ENCODE measurements around the gene ETF1.

ETF1 gene

GRCh38 chr5:138563340-138564118 is 20.5 kb upstream of the ETF1 start:
- DNase-seq (ENCODE audit: low read depth in 4 of 4, low spot score in 1 of 4): no peak

GRCh38 chr5:138560971-138561370 is 17.9 kb upstream of the ETF1 start:
- DNase-seq (ENCODE audit: low read depth in 4 of 4, low spot score in 1 of 4): no peak

DNA sequence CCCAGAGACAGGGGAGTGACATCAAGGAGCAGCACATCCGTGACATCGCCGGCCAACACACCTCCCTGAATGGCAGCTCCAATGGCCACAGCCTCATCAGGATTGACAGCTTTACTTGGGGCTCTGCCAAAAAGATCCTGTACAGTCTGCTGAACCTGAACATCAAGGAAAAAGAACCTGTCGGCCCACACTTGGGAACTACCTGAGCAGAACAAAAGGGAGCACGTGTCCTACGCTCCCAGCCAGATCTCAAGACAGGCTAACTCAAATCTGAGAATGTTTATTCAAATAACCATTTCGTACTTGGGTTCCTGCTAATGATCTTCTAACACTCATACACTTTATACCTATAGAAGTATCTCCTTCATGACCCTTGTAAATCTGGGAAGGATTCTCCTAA is 16.9 kb upstream of the ETF1 start:
- no peak for DNase-seq (ENCODE audit: low read depth in 4 of 4, low spot score in 1 of 4)

GRCh38 chr5:138557677-138558076 is 14.6 kb upstream of the ETF1 start:
- DNase-seq (ENCODE audit: low read depth in 4 of 4, low spot score in 1 of 4): no peak

GRCh38 chr5:138554143-138554542 is 11.1 kb upstream of the ETF1 start:
- no peak for DNase-seq (ENCODE audit: low read depth in 4 of 4, low spot score in 1 of 4)

DNA sequence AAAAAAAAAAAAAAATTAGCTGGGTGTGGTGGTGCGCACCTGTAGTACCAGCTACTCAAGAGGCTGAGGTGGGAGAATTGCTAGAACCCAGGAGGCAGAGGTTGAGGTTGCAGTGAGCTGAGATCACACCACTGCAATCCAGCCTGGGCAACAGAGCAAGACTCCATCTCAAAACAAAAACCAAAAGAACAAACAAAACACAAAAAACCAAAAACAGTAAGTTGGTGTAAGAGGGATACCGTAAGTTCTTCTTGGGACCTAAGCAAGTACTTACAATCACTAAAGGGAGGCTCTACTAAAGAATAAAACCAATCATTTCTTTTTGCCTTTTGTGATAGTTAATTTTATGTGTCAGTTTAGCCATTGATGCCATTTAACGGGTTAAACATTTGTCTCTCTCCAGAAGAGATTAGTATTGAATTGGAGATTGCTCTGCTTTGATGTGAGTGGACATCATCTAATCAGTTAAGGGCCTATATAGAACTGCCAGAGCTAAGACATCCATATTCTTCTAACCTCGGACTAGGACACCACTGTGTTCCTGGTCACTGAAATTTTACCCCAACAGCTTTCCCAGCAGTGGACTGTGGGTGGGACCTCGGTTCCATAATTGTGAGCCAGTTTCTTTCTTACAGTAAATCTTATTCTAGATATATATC is 10.5 kb upstream of the ETF1 start:
- DNase-seq (ENCODE audit: low read depth in 4 of 4, low spot score in 1 of 4): no peak

GRCh38 chr5:138552657-138553056 is 9.6 kb upstream of the ETF1 start:
- no peak for DNase-seq (ENCODE audit: low read depth in 4 of 4, low spot score in 1 of 4)

- no peak for DNase-seq (ENCODE audit: low read depth in 4 of 4, low spot score in 1 of 4)
Measured at GRCh38 chr5:138549414-138549813, 6.4 kb upstream of the ETF1 start.

DNA sequence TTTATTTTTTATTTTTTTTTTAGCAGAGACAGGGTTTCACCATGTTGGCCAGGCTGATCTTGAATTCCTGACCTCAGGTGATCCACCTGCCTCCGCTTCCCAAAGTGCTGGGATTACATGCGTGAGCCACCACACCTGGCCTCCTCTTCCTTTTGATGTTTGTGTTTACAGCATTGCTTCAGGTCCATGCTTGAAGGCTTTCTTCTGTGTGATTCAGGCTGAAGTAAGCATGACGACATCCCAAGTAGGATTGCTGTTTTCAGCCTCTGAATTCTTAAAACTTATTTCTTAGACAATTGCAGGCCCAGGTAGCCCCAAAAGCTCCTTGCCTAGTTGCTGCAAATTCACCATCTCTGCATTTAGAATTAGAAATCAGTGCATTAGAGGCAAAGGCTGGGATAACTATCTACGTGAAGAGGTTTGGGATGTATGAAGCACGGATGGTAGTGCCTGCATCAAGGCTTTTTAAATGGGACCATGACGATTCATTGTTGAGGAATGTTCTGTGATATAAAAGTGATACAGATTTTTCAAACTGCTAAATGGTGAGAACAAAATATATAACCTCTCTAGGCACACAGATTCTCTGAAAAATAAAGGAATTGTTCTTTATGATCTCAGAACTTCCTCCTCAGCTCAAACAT is 3.0 kb upstream of the ETF1 start:
- no peak for DNase-seq (ENCODE audit: low read depth in 4 of 4, low spot score in 1 of 4)

- DNase-seq (ENCODE audit: low read depth in 4 of 4, low spot score in 1 of 4): no peak
Measured at GRCh38 chr5:138544181-138545134, 1.4 kb upstream of the ETF1 start.

- peak in 1 of 4 experiments; percentile 62 for DNase-seq (ENCODE audit: low read depth in 4 of 4, low spot score in 1 of 4)
Measured at GRCh38 chr5:138543730-138544104, 681 bp upstream of the ETF1 start.

DNA sequence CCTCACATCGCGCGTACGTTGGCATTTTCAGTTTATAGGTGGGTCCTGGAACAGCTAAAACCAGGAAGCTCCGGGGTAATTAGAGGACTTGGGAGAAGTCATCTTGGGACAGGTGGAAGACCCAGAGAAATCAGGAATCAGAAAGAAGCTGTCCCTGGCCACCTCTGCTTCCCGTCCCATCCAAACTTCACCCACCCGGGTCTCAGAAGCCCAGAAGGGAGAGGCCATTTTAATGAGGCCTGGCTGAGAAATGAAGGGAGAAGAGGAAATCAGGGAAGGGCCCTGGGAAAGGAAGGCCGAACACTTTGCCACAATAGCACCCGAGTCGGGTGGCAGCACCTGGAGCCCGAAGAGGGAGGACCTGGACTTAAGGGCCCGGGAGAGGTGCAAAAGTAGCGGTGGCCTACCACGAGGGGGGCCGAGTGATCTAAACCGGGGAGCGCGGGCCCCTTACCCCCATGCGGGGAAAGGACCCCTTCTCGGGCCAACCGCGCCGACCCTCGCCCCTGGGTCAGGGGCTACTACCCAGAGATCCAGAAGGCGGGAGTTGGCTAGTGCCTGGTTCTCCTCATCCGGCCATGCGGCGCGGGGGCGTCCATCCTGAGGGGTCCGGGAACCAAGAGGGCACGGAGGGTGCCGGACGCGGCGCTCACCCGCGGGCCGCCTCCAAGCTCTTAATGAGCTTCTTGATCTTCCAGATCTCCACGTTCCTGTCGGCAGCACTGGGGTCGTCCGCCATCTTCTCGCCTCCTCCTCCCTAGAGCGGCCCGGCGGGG is 668 bp downstream of the ETF1 start:
- peak in 1 of 4 experiments; percentile 16 for DNase-seq (ENCODE audit: low read depth in 4 of 4, low spot score in 1 of 4)

GRCh38 chr5:138541511-138542179 is 1.4 kb downstream of the ETF1 start:
- DNase-seq (ENCODE audit: low read depth in 4 of 4, low spot score in 1 of 4): no peak

DNA sequence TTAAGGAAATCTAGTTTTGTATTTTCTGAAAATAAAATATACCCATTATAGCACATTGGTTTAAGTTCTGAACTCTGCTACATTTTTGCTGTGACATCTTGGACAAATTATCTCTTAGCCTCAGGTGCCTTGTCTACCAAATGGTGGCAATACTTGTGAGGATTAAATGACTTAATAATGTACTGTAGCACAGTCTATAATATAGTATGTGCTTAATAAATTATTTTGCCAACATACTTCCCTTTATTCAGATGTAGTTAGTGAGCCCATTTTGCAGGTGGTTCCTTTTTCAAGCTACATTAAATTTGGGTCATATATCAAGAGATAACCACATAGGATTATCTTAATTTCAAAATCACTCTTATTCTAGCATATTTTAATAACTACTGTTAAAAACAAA is 3.2 kb downstream of the ETF1 start:
- no peak for DNase-seq (ENCODE audit: low read depth in 4 of 4, low spot score in 1 of 4)

DNA sequence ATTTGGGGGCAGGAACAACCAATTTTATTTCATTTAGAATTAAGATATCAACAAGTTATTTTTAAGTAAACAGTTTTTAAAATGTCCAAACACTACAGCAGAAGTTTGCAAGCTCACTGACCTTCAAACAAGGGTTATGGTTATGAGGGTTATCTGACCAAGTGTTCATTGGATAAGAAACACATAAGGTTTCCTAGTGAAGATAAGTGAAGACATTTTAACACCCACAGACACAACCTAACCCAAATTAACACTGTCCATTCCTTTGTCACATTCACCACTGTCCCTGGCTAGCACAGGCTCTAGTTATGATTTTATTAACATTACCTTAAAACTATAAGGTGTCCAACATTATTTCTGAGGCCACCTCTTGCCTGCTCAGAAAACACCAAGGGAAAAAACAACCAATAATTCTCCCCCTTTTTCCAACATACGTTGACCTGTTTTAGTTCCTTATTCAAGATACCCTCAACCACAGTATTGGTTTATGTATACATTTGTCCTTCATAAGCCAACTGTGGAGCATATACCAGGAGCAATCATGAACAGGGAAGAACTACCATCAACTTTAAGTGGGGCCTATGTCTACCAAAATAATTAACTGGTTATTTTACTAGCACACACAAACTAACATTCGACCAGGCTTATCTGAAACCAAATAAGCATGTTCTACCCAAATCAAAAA is 4.0 kb downstream of the ETF1 start:
- no peak for DNase-seq (ENCODE audit: low read depth in 4 of 4, low spot score in 1 of 4)

DNA sequence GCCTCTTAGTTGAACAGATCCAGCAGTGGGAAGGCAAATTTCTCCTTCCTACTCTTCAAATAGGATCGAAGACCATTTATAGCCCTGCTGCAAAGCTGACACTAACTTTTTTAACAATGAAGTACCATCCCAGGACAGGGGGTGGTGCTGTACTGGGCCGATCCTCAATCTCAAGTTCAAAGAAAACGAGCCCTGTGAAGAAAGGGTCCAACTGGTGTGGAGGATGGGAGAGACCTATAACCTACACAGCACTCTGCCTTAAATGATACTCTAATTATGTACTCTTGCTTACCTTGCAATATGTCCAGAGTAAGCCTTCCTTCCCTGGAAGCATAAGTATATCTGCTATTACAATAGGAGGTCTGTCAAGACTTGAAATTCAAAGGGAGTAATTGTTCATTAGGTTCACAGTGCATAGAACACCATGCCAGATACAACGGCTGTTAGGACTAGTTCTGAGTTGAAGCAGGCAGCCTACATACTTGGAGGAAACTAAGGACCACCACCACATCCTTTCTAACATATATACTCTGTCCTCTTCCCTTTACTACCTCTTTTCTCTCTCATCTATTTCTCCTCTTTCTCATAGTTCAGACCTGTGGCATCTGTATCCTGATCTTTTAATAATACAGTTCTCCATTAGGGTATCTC is 6.2 kb downstream of the ETF1 start:
- no peak for DNase-seq (ENCODE audit: low read depth in 4 of 4, low spot score in 1 of 4)

GRCh38 chr5:138536215-138536614 is 6.8 kb downstream of the ETF1 start:
- DNase-seq (ENCODE audit: low read depth in 4 of 4, low spot score in 1 of 4): no peak

DNA sequence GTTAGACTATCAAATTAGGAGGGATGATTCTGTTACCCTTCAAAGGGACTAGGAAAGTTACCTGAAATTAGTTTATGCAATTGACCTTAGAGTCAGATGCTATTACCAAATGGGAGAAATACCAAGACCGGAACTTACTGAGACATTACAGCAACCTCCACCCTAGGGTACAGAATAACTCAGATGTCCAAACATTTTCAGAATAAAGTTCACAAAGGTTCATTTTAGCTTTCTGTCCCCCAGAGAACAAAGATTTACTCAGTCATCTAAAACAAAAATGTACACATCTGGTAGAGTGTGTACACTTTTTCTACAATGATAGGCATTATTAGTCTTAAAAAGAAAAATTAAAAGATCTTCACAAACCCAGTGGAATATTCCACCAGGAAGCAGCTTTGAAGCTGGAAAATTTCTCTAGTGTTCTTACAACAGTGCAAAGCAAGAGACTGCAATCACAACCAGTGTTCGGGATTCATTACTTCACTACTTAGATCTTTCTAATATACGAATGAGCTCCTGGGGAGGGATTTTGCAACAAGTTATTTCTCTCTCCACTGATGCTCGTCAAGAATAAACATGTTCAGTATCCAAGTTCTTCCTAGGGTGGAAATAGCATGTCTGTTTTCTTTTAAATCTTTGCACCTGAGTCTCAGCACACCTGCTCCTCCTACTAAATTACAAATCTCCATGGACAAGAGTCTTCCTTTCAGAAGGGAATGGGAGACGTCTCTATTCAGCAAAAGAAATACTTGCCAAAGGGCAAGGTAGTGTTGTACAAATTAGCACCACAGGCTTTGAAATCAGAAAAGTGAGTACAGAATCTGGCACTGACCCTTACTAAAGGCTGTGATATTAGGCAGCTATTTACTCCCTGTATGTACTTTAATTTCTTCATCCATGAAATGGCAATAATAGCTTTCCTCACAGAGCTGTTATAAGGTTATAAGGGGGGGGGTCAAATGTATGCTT is 8.8 kb downstream of the ETF1 start:
- DNase-seq (ENCODE audit: low read depth in 4 of 4, low spot score in 1 of 4): no peak

All from stimulated activated CD4-positive, alpha-beta T cell treated with anti-CD3 and anti-CD28 coated beads, Interleukin-1b, Interleukin-23, amount 100 ng/mL, for 24 hours (primary cell).